ENCODE data around the gene OR2A42.
"Not testable (repeated sequence)": the region's sequence is repeated elsewhere in the genome, so short reads cannot be mapped to it uniquely, and the experiment has no call there.

DNA sequence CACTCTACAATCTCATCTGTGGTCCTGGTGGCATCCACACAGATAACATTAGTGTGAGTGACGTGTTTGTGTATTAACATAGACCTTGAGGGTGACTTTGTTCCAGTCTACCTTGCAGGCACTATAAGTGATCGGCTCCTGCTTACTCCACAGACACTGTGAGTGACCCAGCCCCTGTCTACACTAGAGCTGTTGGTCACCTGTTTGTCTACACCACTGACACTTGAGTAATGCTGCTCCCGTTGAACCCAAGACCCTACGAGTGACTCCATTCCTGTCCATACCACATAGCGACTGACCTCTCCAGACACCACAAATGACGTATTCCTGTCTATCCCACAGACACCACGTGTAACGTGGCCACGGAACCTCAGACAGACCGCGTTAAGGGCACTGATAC is 45.6 kb downstream of the OR2A42 start:
- not testable (repeated sequence) for TF ChIP-seq POLR2A, TAF1, POLR2AphosphoS5, POU2F2 (IDR thresholded peaks at IDR 0.05; ENCODE audit: low read depth, low read length)
